Adipocyte (in vitro differentiated cells): ENCODE data around the gene APOO.

Experiments
- DNase-seq: peaks from one replicate; pipeline ENCODE4 v3.0.0-alpha.2; 2015; ENCODE audit warnings: low read depth
- H3K27me3 ChIP-seq: replicated peaks from 2 replicates; pipeline ENCODE4 v1.7.0; 2013; ENCODE audit warnings: mild to moderate bottlenecking, low read length, moderate library complexity; ENCODE audit not compliant: control insufficient read depth, insufficient read depth
- H3K36me3 ChIP-seq: 2 replicates; pipeline ENCODE4 v1.7.0; 2013; ENCODE audit warnings: low read length, mild to moderate bottlenecking, moderate library complexity; ENCODE audit not compliant: control insufficient read depth, insufficient read depth, severe bottlenecking
- H3K4me1 ChIP-seq: 2 replicates; pipeline ENCODE4 v1.7.0; 2013; ENCODE audit warnings: mild to moderate bottlenecking, low read length, moderate library complexity; ENCODE audit not compliant: control insufficient read depth, insufficient read depth
- H3K4me3 ChIP-seq: 2 replicates; pipeline ENCODE4 v1.7.0; 2013; ENCODE audit warnings: mild to moderate bottlenecking, low read length, moderate library complexity
- H3K9ac ChIP-seq: 2 replicates; pipeline ENCODE4 v1.7.0; 2013; ENCODE audit warnings: mild to moderate bottlenecking, low read length, moderate library complexity
- H3K9me3 ChIP-seq: 2 replicates; pipeline ENCODE4 v1.7.0; 2013; ENCODE audit warnings: mild to moderate bottlenecking, low read length, moderate library complexity; ENCODE audit not compliant: control insufficient read depth

The APOO gene

DNA sequence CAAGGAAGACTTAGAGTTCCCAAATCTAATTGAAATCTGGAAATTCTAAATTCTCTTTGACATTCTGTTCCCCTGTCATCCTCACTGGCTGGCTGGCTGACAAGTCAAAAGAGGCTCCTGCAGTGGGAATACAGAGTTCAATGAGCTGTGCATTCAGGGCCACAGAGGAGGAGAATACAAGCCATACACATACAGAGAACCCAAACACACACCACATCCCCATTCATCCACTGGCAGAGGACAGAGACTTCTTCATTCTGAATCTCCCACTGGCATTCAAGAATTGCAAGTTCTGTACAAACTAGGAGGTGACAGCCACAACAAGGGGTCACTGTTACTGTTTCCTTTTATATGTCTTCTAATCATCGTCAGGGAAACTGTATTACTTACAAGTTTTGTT, 75.0 kb downstream of the APOO start:
- no peaks in the 10 kb centered on the region for H3K4me1 ChIP-seq
- H3K9me3 ChIP-seq = no peaks in the 10 kb centered on the region
- no peak overlapping the region for H3K9ac ChIP-seq
- no peaks in the 10 kb centered on the region for H3K27me3 ChIP-seq
- no peaks in the 10 kb centered on the region for H3K36me3 ChIP-seq
- no peak overlapping the region for H3K4me3 ChIP-seq
- no peak for DNase-seq

DNA sequence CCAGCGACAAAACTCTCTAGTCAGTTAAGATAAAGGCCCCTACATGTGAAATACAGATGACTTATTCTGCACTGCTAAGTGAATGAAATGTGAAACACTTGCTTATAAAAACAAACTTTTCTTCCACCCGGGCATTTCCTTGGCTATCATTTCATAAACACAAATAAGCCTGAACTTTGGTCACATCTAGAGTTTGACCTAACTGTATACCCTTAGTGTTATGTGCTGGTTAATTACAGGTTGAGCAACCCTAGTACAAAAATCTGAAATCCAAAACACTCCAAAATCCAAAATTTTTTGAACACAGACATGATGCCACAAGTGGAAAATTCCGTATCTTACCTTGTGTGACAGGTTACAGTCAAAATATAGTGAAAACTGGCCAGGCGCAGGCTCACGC, 78.9 kb downstream of the APOO start:
- no peak for DNase-seq
- Histone ChIP-seq H3K9me3 (no peaks in the 10 kb centered on the region), H3K36me3 (no peaks in the 10 kb centered on the region), H3K4me3 (no peak overlapping the region), H3K4me1 (peaks cover 3% of the 10 kb centered on the region), H3K9ac (no peak overlapping the region), H3K27me3 (no peaks in the 10 kb centered on the region)

DNA sequence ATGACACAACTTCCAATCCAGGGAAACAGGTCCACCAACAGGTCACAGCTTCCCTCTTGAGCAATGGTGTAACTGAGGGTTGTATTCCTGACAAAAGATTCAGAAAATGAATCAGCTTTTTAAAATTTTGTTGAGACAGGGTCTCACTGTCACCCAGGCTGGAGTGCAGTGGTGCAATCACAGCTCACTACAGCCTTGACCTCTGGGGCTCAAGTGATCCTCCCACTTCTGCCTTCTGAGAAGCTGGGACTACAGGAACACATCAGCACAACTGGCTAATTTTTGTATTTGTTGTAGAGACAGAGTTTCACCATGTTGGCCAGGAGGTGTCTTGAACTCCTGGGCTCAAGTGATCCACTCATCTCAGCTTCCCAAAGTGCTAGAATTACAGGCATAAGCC, 81.1 kb downstream of the APOO start:
- no peaks in the 10 kb centered on the region for H3K36me3 ChIP-seq
- no peak overlapping the region for H3K9ac ChIP-seq
- no peaks in the 10 kb centered on the region for H3K9me3 ChIP-seq
- no peak for DNase-seq
- no peak overlapping the region for H3K4me3 ChIP-seq
- H3K27me3 ChIP-seq = peaks cover 7% of the 10 kb centered on the region
- H3K4me1 ChIP-seq = peaks cover 3% of the 10 kb centered on the region

DNA sequence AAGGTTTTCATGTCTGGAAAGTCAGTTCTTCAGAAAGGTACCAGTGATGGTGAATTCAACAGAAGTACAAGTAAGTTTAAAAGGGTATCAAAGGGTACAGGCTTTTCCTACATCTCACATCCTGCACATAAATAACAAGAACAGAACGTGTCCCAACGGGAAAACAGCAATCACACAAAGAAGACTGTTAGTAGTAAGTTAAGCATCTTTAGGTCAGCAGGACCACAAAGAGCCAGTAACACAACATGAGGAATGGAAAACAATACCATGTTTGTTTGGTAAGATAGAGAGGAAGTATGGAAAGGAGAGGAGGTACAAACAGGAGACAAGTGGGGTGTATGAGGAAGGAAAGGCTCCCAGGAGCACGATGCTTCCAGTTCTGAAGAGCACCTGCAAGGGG, 81.5 kb downstream of the APOO start:
- Histone ChIP-seq H3K9me3 (no peaks in the 10 kb centered on the region), H3K27me3 (peaks cover 7% of the 10 kb centered on the region), H3K4me3 (no peak overlapping the region), H3K36me3 (no peaks in the 10 kb centered on the region), H3K4me1 (peaks cover 3% of the 10 kb centered on the region), H3K9ac (no peak overlapping the region)
- DNase-seq = no peak

DNA sequence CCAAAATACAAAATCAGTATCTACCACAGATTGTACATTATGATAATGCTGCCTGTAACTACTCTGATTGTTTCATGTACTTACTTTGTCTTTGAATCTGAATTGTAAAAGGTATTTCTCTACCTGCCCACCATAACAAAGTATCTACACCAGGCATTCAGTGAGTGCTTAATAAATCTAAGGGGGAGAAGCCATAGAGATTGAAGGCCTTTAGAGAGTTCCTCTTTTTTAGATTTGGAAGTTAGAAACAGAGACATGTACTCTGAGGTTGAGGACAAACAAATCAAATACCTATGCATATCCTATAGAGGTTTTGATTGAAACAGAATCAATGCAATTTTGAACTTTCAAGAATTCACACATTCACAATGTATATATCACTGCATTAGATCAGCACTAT, 82.1 kb downstream of the APOO start:
- no peak for DNase-seq
- no peaks in the 10 kb centered on the region for H3K9me3 ChIP-seq
- no peak overlapping the region for H3K9ac ChIP-seq
- no peak overlapping the region for H3K4me3 ChIP-seq
- peaks cover 7% of the 10 kb centered on the region for H3K27me3 ChIP-seq
- H3K36me3 ChIP-seq = no peaks in the 10 kb centered on the region
- peaks cover 3% of the 10 kb centered on the region for H3K4me1 ChIP-seq

DNA sequence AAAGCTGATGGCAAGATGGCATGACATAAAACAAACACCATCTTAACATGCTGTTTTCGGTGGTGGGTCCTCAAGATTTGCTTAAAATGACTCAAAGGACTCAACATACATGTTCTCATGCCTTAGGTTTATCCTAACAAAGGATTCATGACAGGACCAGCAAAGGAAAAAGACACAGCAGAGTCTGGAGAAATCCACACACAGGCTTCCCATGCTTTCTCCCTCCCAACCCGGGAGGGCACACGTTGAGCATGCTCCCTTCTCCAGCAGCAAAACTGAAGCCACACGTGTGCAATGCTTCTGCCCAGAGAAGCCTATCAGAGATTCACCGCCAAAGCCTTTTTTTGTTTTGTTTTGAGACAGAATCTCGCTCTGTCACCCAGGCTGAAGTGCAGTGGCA, 84.9 kb downstream of the APOO start:
- H3K36me3 ChIP-seq = no peaks in the 10 kb centered on the region
- H3K27me3 ChIP-seq = peaks cover 7% of the 10 kb centered on the region
- peaks cover 3% of the 10 kb centered on the region for H3K4me1 ChIP-seq
- no peak overlapping the region for H3K9ac ChIP-seq
- no peaks in the 10 kb centered on the region for H3K9me3 ChIP-seq
- DNase-seq = no peak
- no peak overlapping the region for H3K4me3 ChIP-seq

DNA sequence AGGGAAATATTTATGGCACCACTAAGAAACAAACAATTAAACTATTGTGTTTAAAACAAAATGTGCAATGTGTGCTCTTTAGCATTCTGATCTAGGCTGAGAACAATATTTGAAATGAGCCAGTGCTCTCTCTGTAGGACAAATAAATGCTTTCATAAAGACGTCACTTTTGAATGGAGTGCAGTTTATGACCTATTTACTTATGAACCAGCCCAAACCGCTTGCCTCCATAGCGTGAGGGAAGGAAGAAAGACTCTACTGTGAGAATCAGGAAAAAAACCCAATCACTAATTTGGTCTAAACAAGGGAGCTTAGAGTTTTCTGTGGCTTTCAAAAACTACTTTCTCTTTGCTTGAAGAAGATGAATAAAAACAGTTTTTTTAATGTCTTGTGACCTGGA, 85.3 kb downstream of the APOO start:
- Histone ChIP-seq H3K27me3 (peaks cover 7% of the 10 kb centered on the region), H3K4me1 (peaks cover 3% of the 10 kb centered on the region), H3K9ac (no peak overlapping the region), H3K36me3 (no peaks in the 10 kb centered on the region), H3K4me3 (no peak overlapping the region), H3K9me3 (no peaks in the 10 kb centered on the region)
- DNase-seq = peak; percentile 36

DNA sequence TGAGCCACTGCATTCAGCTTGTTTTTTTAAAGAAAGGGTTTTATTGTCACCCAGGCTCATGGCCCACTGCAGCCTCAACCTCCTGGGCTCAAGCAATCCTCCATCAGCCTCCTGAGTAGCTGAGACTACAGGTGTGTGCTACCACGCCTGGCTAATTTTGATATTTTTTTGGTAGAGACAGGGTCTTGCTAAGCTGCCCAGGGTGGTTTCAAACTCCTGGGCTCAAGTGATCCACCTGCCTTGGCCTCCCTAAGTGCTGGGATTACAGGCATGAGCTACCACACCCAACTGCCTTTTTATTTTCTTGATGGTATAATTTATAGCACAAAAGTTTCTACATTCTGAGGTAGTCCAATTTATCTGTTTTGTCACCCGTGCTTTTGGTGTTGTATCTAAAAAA, 85.9 kb downstream of the APOO start:
- peaks cover 10% of the 10 kb centered on the region for H3K27me3 ChIP-seq
- no peak for DNase-seq
- no peaks in the 10 kb centered on the region for H3K36me3 ChIP-seq
- H3K4me3 ChIP-seq = no peak overlapping the region
- H3K9ac ChIP-seq = no peak overlapping the region
- H3K4me1 ChIP-seq = peaks cover 3% of the 10 kb centered on the region
- H3K9me3 ChIP-seq = no peaks in the 10 kb centered on the region

DNA sequence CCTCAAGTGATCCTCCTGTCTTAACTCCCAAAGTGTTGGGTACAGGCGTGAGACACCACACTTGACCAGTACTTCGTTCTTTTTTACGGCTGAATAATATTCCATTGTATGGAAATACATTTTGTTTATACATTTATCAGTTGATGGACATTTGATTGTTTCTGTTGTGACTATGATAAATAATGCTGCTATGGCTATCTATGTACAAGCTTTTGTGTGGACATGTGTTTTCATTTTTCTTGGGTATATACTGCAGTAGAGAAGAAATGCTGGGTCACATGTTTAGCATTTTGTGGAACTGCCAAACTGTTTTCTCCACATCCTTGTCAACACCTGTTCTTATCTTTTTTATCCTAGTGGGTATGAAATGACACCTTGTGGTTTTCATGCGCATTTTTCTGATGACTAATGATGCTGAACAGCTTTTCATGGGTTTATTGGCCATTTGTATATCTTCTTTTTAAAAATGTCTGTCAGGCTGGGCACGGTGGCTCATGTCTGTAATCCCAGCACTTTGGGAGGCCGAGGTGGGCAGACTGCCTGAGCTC, 87.4 kb downstream of the APOO start:
- no peak overlapping the region for H3K4me3 ChIP-seq
- H3K9ac ChIP-seq = no peak overlapping the region
- no peaks in the 10 kb centered on the region for H3K36me3 ChIP-seq
- no peaks in the 10 kb centered on the region for H3K9me3 ChIP-seq
- H3K27me3 ChIP-seq = peaks cover 11% of the 10 kb centered on the region
- H3K4me1 ChIP-seq = no peaks in the 10 kb centered on the region
- no peak for DNase-seq

DNA sequence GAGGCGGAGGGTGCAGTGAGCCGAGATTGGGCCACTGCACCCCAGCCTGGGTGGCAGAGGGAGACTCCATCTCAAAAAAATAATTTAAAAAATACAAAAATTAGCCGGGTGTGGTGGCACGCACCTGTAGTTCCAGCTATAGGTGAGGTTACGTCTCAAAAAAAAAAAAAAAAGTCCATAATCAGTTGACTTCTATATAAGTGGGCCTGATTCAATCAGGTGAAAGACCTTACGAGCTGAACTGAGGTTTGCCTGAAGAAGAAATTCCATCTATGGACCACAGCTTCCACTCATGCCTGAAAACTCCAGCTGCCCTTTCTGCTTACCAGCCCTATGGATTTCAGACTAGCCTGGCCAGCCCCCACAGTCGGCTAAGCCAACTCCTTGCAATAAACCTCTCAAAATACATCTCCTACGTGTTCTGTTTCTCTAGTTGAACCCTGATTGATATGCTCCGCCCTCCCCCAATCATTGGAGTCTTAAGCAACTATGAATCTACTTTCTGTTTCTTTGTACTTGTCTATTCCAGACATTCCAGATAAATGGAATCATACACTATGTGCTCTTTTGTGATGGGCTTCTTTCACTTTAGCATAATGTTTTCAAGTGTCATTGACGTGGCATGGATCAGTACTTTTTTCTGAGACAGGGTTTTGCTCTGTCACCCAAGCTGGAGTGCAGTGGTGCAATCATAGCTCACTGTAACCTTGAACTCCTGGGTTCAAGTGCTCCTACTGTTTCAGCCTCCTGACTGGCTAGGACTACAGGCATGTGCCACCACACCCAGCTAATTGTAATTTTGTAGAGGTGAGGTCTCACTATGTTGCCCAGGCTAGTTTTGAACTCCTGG, 88.1 kb downstream of the APOO start:
- H3K36me3 ChIP-seq = no peaks in the 10 kb centered on the region
- H3K27me3 ChIP-seq = peaks cover 11% of the 10 kb centered on the region
- H3K4me3 ChIP-seq = no peak overlapping the region
- H3K9me3 ChIP-seq = no peaks in the 10 kb centered on the region
- no peaks in the 10 kb centered on the region for H3K4me1 ChIP-seq
- DNase-seq = no peak
- no peak overlapping the region for H3K9ac ChIP-seq

DNA sequence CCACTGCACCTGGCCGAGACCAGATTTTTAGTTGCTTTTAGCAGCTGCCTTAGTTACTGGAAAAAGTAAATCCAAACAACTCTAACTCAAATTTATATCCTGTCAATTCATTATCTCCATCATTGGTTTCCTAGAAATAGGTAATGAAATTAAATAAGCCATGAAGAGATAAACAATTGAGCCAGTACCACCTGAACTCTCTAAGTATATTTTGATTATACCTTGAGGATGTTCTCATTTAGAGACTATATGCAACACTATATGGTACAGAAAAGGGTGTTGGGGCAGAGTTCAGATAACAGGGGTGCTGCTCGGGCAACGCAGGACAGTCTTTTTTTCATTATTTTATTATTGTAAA, 89.8 kb downstream of the APOO start:
- Histone ChIP-seq H3K9ac (no peak overlapping the region), H3K9me3 (peaks cover 5% of the 10 kb centered on the region), H3K36me3 (no peaks in the 10 kb centered on the region), H3K27me3 (peaks cover 7% of the 10 kb centered on the region), H3K4me1 (no peaks in the 10 kb centered on the region), H3K4me3 (no peak overlapping the region)
- DNase-seq = no peak

DNA sequence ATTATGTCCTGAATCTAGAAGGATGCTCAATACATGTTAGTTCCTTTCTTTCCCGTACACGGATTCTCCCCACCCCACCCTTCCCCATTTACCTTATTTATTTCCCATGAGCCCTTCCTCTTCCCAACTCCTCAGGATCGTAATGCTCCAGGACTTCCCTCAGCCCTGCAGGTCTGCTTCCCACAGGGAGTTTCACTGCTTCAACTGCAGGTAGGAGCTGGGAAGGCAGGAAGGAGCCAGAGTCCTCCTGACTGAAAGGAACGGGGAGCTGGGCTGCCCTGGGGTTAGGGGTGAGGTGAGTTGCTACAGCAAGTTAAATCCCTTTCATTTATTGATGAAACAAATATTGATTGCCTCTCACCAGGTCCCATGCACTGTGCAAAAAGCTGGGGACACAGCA, 91.6 kb downstream of the APOO start:
- Histone ChIP-seq H3K27me3 (peaks cover 4% of the 10 kb centered on the region), H3K36me3 (no peaks in the 10 kb centered on the region), H3K9ac (no peak overlapping the region), H3K9me3 (peaks cover 5% of the 10 kb centered on the region), H3K4me3 (no peak overlapping the region), H3K4me1 (peaks cover 4% of the 10 kb centered on the region)
- no peak for DNase-seq
